Kidney tubule cell (primary cell): ENCODE data around the gene CHST3.
A peak's percentile ranks its signal among the peaks of the same experiment; 100 is the strongest.
"Not testable (repeated sequence)": the region's sequence is repeated elsewhere in the genome, so short reads cannot be mapped to it uniquely, and the experiment has no call there.

Experiments used
- DNase-seq: peaks from one replicate; pipeline ENCODE4 v3.0.0-alpha.2; 2018; ENCODE audit warnings: low spot score

Gene CHST3

DNA sequence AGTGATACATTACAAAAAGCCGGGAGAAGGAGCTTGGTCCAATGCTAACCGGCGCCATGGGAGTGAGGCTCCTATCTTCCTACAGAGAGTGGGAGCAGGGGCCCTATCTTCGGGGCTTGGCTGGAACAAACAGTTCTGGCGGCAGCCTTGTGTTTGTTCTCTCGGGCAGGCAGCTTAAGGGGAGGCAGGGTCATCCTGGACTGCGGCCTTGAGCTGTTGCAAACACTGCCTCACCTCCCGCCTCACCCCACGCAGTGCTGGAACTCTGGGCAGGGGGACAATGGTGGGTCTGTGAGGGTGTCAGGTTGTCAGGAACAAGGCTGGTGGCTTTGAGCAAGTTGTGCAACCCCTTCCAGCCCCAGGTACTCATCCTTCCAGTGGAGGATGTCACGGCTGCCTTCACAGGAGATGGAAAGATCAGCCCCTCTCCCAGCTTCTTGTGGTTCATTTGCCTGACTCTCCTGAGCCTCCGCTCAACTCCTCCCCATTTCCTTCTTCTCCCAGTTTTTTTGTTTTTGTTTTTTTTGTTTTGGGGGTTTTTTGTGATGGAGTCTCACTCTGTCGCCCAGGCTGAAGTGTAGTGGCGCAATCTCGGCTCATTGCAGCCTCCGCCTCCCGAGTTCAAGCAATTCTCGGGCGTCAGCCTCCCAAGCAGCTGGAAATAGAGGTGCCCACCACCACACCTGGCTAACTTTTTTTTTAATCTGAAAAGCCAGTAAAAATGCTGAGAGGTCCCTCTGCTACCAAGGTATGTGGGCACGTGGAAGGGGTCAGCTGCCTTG is 66.8 kb downstream of the CHST3 start:
- DNase-seq = no peak

DNA sequence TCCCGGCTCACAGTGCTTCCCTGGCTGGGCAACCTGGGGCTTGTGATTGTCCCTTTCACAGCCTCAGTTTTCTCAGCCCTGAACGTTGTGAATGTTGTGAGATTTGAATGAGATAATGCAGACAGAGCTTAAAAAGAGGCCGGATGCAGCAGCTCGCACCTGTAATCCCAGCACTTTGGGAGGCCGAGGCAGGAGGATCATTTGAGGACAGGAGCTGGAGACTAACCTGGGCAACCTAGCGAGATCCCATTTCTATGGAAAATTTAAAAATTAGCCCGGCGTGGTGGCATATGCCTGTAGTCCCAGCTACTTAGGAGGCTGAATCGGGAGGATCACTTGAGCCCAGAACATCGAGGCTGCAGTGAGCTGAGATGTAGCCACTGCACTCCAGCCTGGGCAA is 67.5 kb downstream of the CHST3 start:
- DNase-seq = no peak

DNA sequence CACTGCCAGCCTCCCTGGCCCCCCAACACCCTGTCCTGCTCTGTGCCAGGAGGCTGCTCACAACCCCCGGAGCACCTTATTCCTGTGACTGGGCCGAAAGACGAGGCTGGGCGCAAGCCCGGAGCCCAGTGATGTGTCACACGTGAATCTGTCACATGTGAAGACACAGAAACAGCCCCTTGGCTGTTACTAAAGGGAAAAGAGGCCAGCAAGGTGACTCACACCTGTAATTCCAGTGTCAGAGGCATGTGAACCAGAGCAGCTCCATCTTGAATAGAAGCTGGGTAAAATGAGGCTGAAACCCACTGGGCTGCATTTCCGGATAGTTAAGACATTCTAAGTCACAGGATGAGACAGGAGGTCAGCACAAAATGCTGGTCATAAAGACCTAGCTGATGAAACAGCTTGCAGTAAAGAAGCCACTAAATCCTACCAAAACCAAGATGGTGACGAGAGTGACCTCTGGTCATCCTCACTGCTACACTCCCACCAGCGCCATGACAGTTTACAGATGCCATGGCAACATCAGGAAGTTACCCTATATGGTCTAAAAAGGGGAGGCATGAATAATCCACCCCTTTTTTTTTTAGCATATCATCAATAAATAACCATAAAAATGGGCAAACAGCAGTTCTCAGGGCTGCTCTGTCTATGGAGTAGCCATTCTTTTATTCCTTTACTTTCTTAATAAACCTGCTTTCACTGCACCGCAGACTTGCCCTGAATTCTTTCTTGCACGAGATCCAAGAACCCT is 68.4 kb downstream of the CHST3 start:
- not testable (repeated sequence) for DNase-seq

DNA sequence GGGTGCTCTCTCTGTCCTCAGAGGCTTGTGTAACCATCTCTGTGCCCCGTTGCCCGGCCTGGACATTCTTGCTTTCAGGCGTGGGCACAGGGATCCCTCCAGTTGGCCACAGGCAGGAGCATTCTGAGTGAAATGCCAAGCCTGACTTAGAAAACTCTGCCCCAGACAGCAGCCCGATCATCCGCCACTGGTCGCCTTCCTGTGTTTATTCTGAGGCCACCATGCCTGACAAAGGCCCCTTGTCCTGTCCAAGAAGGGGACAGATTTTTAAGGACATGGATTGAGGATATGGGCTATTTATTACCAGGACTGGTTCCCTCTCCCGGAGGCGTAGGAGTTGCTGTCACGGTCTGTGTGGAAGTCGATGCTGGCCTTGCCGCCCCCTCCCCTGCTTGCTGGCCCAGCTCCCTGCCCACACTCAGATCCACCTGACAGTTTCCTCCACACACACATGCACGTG is 69.9 kb downstream of the CHST3 start:
- DNase-seq = no peak

DNA sequence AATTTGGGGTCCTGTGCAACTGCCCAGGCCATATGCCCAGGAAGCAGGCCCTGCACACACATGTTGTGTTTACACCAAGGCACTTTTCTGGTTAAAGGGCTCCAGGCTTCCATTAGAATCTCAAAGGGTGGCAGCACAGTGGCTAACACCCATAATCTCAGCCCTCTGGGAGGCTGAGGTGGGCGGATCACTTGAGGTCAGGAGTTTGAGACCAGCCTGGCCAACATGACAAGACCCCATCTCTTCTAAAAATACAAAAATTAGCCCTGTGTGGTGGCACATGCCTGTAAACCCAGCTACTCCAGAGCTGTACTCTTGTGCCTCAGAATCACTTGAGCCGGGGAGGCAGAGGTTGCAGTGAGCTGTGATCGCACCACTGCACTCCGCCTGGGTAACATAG is 70.6 kb downstream of the CHST3 start:
- no peak for DNase-seq

DNA sequence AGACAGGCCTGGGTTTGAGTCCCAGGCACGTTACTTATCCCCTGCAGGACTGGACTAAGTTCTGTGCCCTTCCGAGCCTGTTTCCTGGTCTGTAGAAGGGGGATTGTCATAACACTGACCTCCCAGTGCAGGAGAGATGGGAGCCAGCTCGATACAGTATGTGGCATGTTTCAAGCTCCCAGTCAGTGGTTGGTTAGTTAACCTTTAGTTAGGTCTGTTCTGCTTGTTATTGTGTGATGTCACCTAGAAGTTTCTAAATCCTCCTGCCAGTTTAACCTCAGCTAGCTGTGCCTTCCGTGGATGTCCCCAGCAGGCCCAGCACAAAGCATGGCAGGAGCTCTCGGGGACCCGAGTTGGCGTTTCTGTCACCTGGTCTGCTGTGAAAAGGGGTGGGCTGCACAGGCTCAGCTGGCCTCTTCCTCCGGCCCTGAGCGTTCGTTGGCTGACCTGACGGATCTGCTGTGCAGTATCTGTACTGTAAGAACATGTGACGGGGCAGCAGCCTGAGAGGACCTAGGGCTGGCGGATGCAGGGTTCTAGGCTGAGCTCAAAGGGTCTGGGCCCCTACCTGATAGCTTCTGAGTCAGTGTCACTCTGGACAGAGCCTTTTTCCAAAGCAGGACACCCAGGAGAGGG is 71.2 kb downstream of the CHST3 start:
- DNase-seq = peak; percentile 34

DNA sequence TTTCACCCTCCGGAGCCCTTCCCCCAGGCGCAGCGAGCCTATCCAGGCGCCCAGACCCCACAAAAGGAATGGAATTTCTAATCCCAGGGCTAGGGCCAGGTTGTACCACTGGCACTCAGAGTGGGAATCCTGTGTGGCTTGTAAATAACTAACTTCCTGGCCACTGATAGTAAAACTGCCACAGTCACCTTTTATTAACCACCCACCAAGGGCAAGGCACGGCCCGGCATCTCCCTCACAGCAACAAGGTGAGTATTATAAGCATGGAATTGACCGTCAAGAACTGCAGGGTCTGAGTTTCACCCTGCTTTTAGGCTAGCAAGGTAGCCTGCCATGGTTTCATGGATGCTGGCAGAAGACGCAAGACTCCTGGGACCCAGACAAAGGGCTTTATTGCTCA is 73.1 kb downstream of the CHST3 start:
- DNase-seq = no peak

DNA sequence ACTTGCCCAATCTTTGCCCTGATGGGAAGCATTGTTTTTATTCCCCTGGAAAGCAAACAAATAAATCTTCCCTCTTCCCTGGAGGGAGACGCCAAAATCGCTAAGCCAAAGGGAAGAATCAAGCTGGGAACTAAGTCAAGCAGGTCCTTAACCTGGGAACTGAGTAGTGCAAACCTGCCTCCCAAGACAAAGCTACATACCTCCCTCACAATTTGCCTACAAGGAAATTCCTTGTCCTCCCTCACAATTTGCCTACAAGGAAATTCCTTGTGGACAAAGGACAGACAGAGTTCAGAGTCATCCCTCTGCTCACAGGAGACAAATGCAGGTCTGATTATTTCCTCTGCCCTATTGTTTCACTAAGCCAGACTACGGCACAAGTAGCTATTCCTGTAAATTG is 73.6 kb downstream of the CHST3 start:
- peak; percentile 44 for DNase-seq

DNA sequence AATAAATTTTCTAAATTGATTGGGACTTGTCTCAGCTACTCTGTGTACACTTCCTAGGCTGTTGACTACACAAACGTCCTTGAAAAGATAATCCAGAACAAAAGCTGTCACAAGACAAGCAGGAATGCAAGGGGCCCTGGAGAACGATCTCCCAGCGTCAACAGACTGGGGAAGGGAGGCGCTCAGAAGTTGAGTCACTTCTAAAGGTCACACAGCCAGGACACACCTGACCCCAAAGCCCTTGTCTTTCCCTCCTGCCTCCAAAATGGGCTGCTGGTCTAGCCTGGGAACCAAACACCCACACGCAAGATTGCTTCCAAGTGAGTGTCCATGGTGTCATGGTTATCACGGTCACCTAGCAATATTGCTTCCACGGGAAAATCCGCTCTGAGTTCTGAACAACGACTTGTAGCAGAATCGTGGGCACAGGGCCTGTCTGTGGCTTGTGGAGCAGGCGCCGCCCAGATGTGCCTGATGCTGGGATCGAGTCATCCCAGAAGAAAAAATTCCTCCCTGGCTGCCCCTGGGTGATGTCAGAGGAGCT is 74.3 kb downstream of the CHST3 start:
- DNase-seq = peak; percentile 70

DNA sequence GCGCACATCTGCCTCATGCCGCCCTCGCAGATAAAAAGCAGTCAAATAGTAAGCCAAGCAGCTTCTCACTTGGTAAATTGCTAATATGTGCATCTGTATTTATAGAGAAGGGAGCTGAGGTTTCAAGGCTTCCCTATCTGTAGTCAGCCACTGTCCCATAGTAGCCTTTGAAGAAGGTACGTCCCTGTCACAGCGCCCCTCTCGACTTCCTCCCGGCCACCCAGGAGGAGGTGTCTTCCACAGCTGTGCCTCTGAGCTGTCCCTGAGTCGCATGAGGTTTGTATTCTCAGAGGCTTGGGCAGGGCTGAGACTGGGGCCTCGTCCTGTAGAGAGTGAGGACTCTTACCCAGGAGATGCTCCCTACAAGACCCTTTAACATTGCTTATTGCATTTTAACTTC is 75.2 kb downstream of the CHST3 start:
- no peak for DNase-seq

DNA sequence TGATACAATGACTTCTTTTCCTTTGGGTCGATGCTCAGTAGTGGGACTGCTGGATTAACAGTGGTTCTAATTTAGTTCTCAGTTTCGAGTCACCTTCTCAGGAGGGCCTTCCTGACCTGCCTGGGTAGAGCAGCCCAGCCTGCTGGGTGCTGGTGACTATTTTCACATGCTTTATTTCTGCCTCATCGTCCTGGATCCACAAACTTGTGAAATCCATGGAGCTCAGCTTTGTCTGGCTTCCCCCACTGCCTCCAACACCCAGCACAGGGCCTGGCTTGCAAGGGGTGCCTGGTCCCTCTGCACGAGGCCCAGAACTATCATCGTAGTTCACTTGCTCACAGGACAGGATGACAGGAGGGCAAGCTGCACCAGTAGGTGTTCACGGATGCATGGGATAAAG is 77.3 kb downstream of the CHST3 start:
- no peak for DNase-seq

DNA sequence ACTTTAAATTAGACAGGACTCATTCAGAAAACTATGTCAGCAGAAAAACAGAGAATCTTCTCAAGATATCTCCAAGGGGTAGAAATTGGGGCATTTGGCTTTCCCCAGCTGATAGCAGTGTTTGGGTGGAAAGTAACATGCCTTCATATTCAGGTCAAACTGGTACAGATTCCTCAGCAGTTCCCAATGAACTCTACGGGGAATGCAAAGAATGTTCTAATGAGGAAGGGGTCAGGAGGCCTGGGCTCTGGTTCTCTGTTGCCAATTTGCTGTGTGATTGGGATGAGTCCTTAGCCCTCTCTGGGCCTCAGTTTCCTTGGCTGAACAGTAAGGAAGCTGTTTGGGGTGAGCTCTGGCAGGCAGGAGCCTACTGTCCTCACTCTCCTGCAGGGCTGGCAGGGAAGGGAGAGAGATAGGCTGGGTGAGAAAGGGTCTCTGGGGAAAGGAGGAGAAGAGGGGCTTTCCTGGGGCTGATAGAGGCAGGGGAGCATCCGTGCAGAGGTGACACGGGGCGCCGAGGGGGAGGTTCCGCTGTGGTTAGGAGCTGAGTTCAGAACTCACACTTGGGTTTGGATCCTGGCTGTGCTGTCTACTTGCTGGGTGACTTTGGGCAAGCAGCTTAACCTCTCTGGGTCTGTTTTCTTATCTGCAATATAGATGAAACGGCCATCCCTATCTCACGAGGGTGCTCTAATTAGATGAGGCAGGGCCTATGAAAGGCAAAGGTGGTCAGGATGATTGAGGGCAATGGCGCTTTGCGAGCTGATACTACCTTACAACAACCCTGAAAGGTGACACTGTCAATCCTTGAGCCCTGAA is 79.0 kb downstream of the CHST3 start:
- DNase-seq = no peak

DNA sequence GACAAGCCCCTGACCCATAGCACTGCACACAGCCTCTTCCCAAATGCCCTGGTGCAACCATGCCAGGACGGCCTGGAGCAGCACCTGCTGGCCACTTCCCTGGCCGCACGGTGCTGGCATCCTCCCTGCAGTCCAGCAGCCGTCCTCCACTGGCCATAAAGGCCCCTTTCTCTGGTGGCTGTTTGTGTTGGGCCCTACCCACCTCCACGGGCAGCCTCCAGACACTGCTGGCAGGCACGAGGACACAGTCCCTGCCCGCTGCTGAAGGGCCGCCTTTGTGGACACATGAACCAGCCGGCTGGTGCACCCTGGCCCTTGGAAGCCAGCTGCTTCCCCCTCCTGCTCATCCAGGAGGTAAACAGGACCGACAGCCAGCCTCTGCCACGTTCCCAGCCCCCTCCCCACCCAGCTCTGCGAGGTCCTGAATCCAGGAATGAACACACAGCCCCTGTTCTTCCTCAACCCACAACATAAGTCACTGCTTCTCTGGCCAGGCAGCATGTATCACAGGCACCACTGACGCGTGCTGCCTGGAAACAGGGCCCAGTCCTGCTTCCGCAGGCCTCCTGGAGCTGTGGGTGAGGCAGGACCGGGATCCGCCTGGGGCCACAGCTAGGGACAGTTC is 80.3 kb downstream of the CHST3 start:
- peak; percentile 43 for DNase-seq

DNA sequence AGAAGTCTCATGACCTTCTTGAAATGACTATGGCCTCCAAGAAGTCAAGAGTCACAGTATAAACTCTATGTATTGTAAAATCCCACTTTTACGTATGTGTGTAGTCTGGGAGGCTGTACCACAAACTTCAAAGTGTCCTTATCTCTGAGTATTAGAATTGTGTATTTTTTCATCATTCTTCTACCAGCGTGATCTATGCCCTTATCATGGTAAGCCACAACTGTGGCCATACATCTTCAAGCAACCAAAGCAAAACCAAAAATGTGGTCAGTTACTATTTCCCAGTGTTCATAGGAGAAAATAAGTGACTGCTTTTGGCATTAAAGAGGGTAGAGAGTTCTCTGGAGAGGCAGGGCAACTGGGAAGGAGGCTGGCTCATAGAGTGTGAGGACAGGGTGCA is 81.4 kb downstream of the CHST3 start:
- DNase-seq = no peak

DNA sequence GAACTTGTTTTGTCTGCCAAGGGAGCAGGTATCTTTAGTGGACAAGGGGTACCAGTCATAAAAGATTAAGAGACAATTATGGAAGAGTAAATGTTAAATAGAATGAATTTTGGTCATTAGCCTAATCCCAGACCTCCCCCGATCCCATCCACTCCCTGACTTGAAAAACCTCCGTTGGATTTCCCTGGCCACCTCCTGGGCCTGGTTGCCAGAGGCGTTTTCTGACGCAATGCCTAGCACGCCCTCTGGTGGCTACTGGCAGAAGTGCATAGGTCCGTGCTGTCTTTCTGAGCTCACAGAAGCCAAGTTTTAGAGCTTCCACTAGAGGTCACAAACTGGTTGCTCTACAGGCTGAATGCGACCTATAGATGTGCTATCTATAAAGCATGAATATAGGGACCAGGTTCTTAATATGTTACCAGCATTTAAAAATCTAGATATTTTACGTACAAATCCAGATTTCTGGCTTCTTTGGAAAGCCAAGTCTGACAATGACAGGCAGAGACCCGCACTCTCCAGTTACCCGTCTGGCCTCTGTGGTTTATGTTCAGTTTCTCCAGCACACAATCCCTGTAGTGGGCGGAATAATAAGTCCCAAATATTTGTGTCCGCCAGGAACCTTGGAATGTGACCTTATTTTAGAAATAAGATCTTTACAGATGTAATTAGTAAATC is 84.4 kb downstream of the CHST3 start:
- peak; percentile 89 for DNase-seq

DNA sequence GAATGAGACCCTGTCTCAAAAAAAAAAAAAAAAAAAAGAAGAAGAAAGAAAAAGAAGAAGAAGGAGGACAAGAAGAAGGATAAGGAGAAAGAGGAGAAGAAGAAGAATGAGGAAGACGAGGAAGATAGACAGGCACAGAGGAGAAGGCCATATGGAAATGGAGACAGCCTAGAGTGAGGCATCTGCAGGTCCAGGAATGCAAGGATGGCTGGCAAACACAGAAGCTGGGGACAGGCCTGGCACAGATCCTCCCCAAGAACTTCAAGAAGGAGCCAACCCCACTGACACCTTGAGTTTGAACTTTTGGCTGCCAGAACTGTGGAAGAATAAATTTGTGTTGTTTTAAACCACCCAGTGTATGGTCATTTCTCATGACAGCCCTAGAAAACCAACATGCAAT is 85.3 kb downstream of the CHST3 start:
- no peak for DNase-seq

DNA sequence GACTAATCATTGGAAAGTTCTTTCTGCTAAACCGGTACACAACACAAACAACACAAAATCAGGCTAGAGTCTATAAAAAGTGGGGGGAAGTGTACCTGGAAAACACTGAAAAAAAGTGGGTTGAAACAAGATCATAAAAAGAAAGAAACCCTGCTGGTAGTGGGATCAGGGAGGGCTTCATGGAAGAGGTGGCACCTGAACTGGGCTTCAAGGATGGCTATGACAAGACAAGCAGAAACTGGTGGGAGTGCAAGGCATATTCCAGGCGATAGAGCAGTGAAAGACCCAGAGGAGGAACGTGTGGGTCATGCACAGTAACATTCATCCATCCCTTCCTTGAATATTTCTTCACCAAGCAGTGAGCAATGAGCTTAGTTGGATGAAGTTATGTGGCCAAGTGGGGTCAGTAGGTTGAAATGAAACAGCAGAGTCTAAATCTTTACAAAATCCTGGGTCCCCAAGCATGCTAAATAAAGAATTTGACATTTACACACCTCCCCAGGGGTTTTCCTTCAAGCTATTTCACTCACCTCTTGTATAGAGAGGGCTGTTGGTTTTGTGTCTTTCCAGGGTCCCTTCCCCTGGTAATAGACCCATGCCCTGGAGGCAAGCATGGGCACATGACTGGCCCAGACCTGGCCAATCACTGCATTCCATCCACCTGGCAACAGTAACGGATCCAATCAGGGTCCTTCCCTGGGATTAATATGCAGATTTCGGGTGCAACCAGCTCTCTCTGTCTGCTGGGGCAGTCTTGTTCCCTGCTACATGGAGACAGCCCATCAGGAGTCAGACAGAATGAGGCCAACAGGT is 86.0 kb downstream of the CHST3 start:
- DNase-seq = no peak

DNA sequence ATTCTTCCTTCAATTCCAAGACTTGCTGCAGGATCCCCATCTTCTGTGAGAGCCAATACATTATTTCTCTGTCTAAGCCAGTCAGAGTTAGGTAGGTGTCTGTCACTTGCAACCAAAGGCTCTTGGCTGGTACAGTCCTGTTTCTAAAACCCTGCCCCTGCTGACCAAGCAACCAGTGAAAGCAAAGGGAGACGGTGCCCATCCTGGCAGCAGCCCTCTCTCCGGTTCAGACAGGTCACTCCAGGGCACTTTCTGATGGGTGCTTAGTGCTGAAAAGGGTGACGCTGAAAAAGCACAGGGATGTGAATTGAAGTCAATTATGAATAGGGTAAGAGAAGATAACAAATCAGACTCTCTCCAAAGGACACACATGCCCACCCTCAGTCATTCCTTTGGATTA is 86.7 kb downstream of the CHST3 start:
- no peak for DNase-seq

DNA sequence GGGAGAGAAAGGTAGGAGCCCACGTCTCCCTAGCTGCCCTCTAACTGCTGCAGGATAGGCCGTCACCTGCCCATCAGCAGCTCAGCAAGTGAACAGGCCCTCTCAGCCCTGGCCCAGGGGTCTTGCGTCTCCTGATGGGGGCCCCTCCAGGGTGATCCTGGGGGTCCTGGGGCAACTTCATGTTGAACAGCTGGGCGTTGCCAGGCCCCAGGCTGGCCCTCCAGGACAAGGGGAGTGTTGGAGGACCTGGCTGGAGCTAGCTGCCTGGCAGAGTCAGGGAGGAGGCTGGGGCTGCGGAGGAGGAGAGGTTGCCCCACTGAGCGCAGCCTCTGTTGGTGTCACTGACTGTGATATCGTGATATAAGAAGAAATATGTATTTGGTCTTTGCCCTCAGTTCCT is 89.5 kb downstream of the CHST3 start:
- no peak for DNase-seq

DNA sequence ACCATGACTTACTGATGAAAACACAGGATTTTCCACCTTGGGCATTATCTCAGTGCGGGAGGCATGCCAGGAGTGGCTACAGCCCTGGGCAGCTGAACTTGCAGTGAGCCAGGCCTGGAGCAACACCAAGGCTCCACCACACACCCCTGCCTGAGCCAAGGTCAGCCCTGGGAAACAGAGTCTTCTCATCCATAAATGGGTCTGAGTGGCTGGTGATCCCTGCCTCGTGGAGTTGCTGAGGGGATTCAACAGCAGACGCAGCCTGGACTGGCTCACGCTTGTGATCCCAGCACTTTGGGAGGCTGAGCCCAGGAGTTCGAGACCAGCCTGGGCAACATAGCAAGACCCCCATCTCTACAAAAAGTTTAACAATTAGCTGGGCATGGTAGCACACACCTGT is 91.9 kb downstream of the CHST3 start:
- no peak for DNase-seq
